Activated CD4-positive, alpha-beta memory T cell treated with anti-CD3 and anti-CD28 coated beads for 36 hours (primary cell): ENCODE data around the gene AGL. TPM values are rescaled to one million over a fixed set of nuclear protein-coding genes. Genes with fewer than 3 reads are reported as not detected.

Experiments
- CTCF ChIA-PET: fragments of 350-600 bp; sonication (Branson Sonifier 250); formaldehyde crosslinking; loops from one replicate; lab custom pipeline; 2021; ENCODE audit warnings: antibody characterized with exemption, inconsistent platforms; lab: Charles Lee
- POLR2A ChIA-PET: fragments of 350-600 bp; sonication (Branson Sonifier 250); formaldehyde crosslinking; loops from one replicate; lab custom pipeline; 2021; ENCODE audit warnings: antibody characterized with exemption; lab: Charles Lee
- DNase-seq: peaks from one replicate; pipeline ENCODE4 v3.0.0-alpha.2; 2020
- H3K27ac Mint-ChIP-seq: one replicate; pipeline ENCODE4 v1.8.0; 2021; ENCODE audit warnings: mixed read lengths
- H3K27me3 Mint-ChIP-seq: one replicate; pipeline ENCODE4 v1.8.0; 2021; ENCODE audit warnings: mixed read lengths
- H3K36me3 Mint-ChIP-seq: one replicate; pipeline ENCODE4 v1.8.0; 2021; ENCODE audit warnings: mixed read lengths
- H3K4me1 Mint-ChIP-seq: one replicate; pipeline ENCODE4 v1.8.0; 2021; ENCODE audit warnings: low read depth, mixed read lengths
- H3K4me3 Mint-ChIP-seq: one replicate; pipeline ENCODE4 v1.8.0; 2021; ENCODE audit warnings: mild to moderate bottlenecking, mixed read lengths
- H3K9me3 Mint-ChIP-seq: one replicate; pipeline ENCODE4 v1.8.0; 2021; ENCODE audit warnings: mixed read lengths
- intact Hi-C: fragments of 100-400 bp; cut with micrococcal nuclease; formaldehyde crosslinking; loops from one replicate; pipeline ENCODE4 v1.15.1; 2023
- total RNA-seq, 2 experiments: library from RNA; stranded (reverse); gene quantifications; one replicate each; pipeline ENCODE4 v1.2.3, GENCODE V29; 2021

The AGL gene
- total RNA-seq = 10 to 100 TPM; 19.0 to 19.7 TPM

DNA sequence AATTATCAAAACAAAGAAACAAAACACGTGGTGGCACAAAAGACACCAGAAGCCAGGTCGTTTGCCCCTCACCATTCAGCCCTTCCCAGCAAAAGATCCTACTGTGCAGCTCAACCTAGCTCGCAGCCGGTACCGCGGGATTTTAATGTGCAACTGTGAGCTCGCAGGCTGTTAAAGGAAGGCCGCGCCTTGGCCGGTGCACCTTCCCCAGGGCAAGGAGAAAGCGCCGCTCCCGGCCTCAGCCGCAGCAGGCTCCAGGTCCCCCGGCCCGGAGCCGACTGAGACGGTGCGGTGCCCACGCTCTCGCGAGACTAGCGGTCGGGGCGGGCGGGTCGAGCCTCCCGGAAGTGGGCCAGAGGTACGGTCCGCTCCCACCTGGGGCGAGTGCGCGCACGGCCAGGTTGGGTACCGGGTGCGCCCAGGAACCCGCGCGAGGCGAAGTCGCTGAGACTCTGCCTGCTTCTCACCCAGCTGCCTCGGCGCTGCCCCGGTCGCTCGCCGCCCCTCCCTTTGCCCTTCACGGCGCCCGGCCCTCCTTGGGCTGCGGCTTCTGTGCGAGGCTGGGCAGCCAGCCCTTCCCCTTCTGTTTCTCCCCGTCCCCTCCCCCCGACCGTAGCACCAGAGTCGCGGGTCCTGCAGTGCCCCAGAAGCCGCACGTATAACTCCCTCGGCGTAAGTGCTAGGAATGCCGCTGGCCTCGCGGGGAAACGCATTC, at the start of gene AGL:
TSS of gene AGL (plus strand) at position 618 of the 715 bp plus-strand sequence. CDS start 682 bp downstream, outside the sequence.
- CTCF ChIA-PET = no interaction called here
- peaks cover 11% of the 10 kb centered on the region for H3K36me3 Mint-ChIP-seq
- peak; percentile 92 for DNase-seq
- peak within 1 kb of the TSS; percentile 82 for H3K27ac Mint-ChIP-seq
- intact Hi-C loops = loop anchor here (1.0 to 10.0 kb wide), 6 partner anchors 29 to 505 kb away; partner anchors contain the start of genes CDC14A and TRMT13
- H3K4me1 Mint-ChIP-seq = peaks cover 27% of the 10 kb centered on the region
- H3K4me3 Mint-ChIP-seq = peak within 1 kb of the TSS; percentile 94
- H3K9me3 Mint-ChIP-seq = no peaks in the 10 kb centered on the region
- no peaks in the 10 kb centered on the region for H3K27me3 Mint-ChIP-seq
- POLR2A ChIA-PET = interaction anchor here (0.7 to 1.3 kb wide), 2 partner anchors 188 to 399 kb away, joined by 3 to 4 read pairs; a partner anchor contains a TSS

DNA sequence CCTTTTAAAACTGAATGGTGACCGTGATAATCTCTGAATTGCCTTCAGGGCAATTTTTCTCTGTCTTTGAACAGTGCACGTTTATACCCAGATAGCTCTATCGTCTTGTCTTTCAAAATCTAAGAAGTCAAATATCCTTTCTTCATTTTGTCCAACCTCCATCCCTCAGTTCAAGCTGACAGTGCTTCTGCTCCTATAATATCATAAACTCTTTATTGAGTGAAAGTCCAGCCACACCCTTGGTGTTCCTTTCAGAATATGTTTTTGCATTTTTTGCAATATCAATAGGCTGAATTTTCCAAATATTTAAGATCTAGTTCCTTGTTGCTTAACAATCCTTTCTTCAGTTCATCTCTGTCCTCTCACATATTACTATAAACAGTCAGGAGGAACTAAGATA, 48.6 kb upstream of the AGL start:
- Mint-ChIP-seq H3K27ac (no peak overlapping the region), H3K9me3 (no peaks in the 10 kb centered on the region), H3K27me3 (peaks cover 12% of the 10 kb centered on the region), H3K36me3 (no peaks in the 10 kb centered on the region), H3K4me3 (no peak overlapping the region), H3K4me1 (no peaks in the 10 kb centered on the region)
- CTCF ChIA-PET = no interaction called here
- POLR2A ChIA-PET = no interaction called here
- no peak for DNase-seq
- intact Hi-C loops = no loop called here

GRCh38 chr1:99806882-99807281, 43.3 kb upstream of the AGL start:
- CTCF ChIA-PET = interaction anchor here (0.5 to 1.8 kb wide), 7 partner anchors 40 to 1916 kb away, joined by 3 to 8 read pairs (median 3); partner anchors contain the start of genes FRRS1 and RTCA
- intact Hi-C loops = loop anchor here (5.0 kb wide), 2 partner anchors 165 to 735 kb away; no protein-coding TSS in a partner anchor

GRCh38 chr1:99808391-99809115, 41.6 kb upstream of the AGL start:
- H3K36me3 Mint-ChIP-seq = no peaks in the 10 kb centered on the region
- ChIA-PET POLR2A (no interaction called here), CTCF (interaction anchor here (1.0 to 1.8 kb wide), 2 partner anchors 652 to 1060 kb away, joined by 3 to 8 read pairs; no protein-coding TSS in a partner anchor)
- no peaks in the 10 kb centered on the region for H3K9me3 Mint-ChIP-seq
- peak; percentile 22 for DNase-seq
- H3K27ac Mint-ChIP-seq = no peak overlapping the region
- H3K4me1 Mint-ChIP-seq = peaks cover 14% of the 10 kb centered on the region
- intact Hi-C loops = loop anchor here (1.0 to 5.0 kb wide), 9 partner anchors 42 to 1058 kb away; partner anchors contain the start of genes AGL and TRMT13
- H3K27me3 Mint-ChIP-seq = peaks cover 14% of the 10 kb centered on the region
- peak overlapping the region; percentile 43 for H3K4me3 Mint-ChIP-seq

More at GRCh38 chr1:99806882-99807281, 43.3 kb upstream of the AGL start:
- POLR2A ChIA-PET = interaction anchor here (1.0 kb wide), 1 partner anchor 9 kb away, joined by 3 read pairs; no protein-coding TSS in a partner anchor
- H3K4me1 Mint-ChIP-seq = peaks cover 14% of the 10 kb centered on the region
- H3K36me3 Mint-ChIP-seq = no peaks in the 10 kb centered on the region
- H3K27me3 Mint-ChIP-seq = peaks cover 6% of the 10 kb centered on the region
- no peak overlapping the region for H3K4me3 Mint-ChIP-seq
- H3K27ac Mint-ChIP-seq = no peak overlapping the region
- H3K9me3 Mint-ChIP-seq = no peaks in the 10 kb centered on the region
- no peak for DNase-seq

GRCh38 chr1:99811075-99811474, 39.1 kb upstream of the AGL start:
- intact Hi-C loops = no loop called here
- ChIA-PET POLR2A (no interaction called here), CTCF (interaction anchor here (0.8 to 1.7 kb wide), 2 partner anchors 645 to 648 kb away, joined by 3 to 4 read pairs; no protein-coding TSS in a partner anchor)
- Mint-ChIP-seq H3K36me3 (no peaks in the 10 kb centered on the region), H3K4me3 (no peak overlapping the region), H3K27me3 (peaks cover 10% of the 10 kb centered on the region), H3K27ac (no peak overlapping the region), H3K9me3 (no peaks in the 10 kb centered on the region), H3K4me1 (peaks cover 14% of the 10 kb centered on the region)
- DNase-seq = no peak

- peaks cover 8% of the 10 kb centered on the region for H3K27me3 Mint-ChIP-seq
These were observed 38.4 kb upstream of the AGL start for GRCh38 chr1:99811747-99812146.

GRCh38 chr1:99814373-99814900, 35.7 kb upstream of the AGL start:
- CTCF ChIA-PET = interaction anchor here (2.5 kb wide), 1 partner anchor 1054 kb away, joined by 6 read pairs; no protein-coding TSS in a partner anchor
- H3K9me3 Mint-ChIP-seq = no peaks in the 10 kb centered on the region
- H3K27me3 Mint-ChIP-seq = peaks cover 8% of the 10 kb centered on the region
- no peak for DNase-seq
- peaks cover 5% of the 10 kb centered on the region for H3K4me1 Mint-ChIP-seq
- H3K27ac Mint-ChIP-seq = no peak overlapping the region
- POLR2A ChIA-PET = no interaction called here
- intact Hi-C loops = no loop called here
- H3K36me3 Mint-ChIP-seq = no peaks in the 10 kb centered on the region
- H3K4me3 Mint-ChIP-seq = no peak overlapping the region

More at GRCh38 chr1:99811747-99812146, 38.4 kb upstream of the AGL start:
- POLR2A ChIA-PET = no interaction called here
- Mint-ChIP-seq H3K4me1 (peaks cover 14% of the 10 kb centered on the region), H3K27ac (no peak overlapping the region), H3K9me3 (no peaks in the 10 kb centered on the region), H3K36me3 (no peaks in the 10 kb centered on the region), H3K4me3 (no peak overlapping the region)
- intact Hi-C loops = no loop called here
- DNase-seq = no peak
- CTCF ChIA-PET = interaction anchor here (0.8 to 2.5 kb wide), 3 partner anchors 645 to 1057 kb away, joined by 3 to 6 read pairs (median 4); no protein-coding TSS in a partner anchor

- POLR2A ChIA-PET = no interaction called here
- H3K4me3 Mint-ChIP-seq = no peak overlapping the region
These were observed 33.5 kb upstream of the AGL start for GRCh38 chr1:99816656-99817055.

GRCh38 chr1:99818063-99818699, 32.0 kb upstream of the AGL start:
- Mint-ChIP-seq H3K36me3 (no peaks in the 10 kb centered on the region), H3K27me3 (peaks cover under 1% of the 10 kb centered on the region), H3K27ac (no peak overlapping the region), H3K9me3 (no peaks in the 10 kb centered on the region), H3K4me1 (peaks cover 12% of the 10 kb centered on the region), H3K4me3 (no peak overlapping the region)
- ChIA-PET CTCF (no interaction called here), POLR2A (no interaction called here)
- intact Hi-C loops = no loop called here
- DNase-seq = no peak

More at GRCh38 chr1:99816656-99817055, 33.5 kb upstream of the AGL start:
- Mint-ChIP-seq H3K4me1 (peaks cover 10% of the 10 kb centered on the region), H3K9me3 (no peaks in the 10 kb centered on the region), H3K27ac (no peak overlapping the region), H3K27me3 (peaks cover 8% of the 10 kb centered on the region), H3K36me3 (no peaks in the 10 kb centered on the region)
- intact Hi-C loops = no loop called here
- CTCF ChIA-PET = no interaction called here
- no peak for DNase-seq

GRCh38 chr1:99820546-99820945, 29.6 kb upstream of the AGL start:
- no peaks in the 10 kb centered on the region for H3K27me3 Mint-ChIP-seq
- H3K4me3 Mint-ChIP-seq = no peak overlapping the region
- CTCF ChIA-PET = no interaction called here
- peak overlapping the region; percentile 63 for H3K27ac Mint-ChIP-seq
- DNase-seq = peak; percentile 60
- no peaks in the 10 kb centered on the region for H3K36me3 Mint-ChIP-seq
- peaks cover 12% of the 10 kb centered on the region for H3K4me1 Mint-ChIP-seq
- POLR2A ChIA-PET = interaction anchor here (0.9 kb wide), 1 partner anchor 208 kb away, joined by 3 read pairs; no protein-coding TSS in a partner anchor
- intact Hi-C loops = loop anchor here (2.0 kb wide), 2 partner anchors 30 to 218 kb away; partner anchors contain the start of gene AGL
- peaks cover 3% of the 10 kb centered on the region for H3K9me3 Mint-ChIP-seq

- intact Hi-C loops = no loop called here
These were observed 25.1 kb upstream of the AGL start for GRCh38 chr1:99825098-99825497.

More at GRCh38 chr1:99825098-99825497, 25.1 kb upstream of the AGL start:
- POLR2A ChIA-PET = no interaction called here
- Mint-ChIP-seq H3K4me3 (no peak overlapping the region), H3K27ac (no peak overlapping the region), H3K4me1 (peaks cover 8% of the 10 kb centered on the region), H3K27me3 (no peaks in the 10 kb centered on the region), H3K9me3 (peaks cover 3% of the 10 kb centered on the region), H3K36me3 (no peaks in the 10 kb centered on the region)
- DNase-seq = no peak
- CTCF ChIA-PET = no interaction called here
